Measurements from ENCODE around the gene ZBTB33.

The ZBTB33 gene

DNA sequence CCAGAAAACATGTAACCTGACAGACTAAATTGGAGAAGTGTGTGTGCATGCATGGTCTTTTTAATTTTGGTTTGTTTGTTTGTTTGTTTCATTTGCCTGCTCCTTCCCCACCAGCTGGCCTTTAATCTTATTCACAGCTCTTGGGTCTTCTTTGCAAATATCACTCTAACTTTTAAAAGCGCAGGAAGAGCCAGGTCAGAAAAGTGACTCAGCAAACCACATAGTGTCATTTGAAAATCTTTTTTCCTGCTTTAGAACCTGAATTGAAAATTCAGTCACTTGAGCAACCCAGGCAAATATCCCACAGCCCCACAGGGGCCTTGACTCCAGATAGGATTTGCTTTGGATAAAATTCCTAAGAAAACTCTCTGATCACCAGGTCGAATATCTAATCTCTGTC, 56.0 kb downstream of the ZBTB33 start:
- DNase-seq (ENCODE audit: low read depth in 2 of 2), result no peak
